Measurements from ENCODE around the gene SNX3. TPM values are rescaled to one million over a fixed set of nuclear protein-coding genes. Genes with fewer than 3 reads are reported as not detected.

Gene SNX3
- total RNA-seq, 1 experiment from 2014 or later, result 80.7 TPM

DNA sequence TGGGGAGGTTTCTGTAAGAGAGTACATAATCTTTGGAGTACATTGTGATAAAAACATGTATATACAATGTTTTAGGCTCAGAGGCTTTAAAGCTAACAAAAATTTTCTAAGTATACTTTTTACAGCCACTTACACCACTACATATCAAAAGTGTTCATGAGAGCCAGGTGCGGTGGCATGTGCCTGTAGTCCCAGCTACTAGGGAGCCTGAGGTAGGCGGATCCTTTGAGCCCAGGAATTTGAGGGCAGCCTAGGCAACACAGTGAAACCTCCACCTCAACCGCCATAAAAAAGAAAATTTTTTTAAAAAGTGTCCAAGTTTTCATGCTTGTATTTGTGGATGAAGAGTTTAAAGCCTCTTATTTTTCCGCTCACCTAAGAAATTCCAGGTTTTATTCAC, 22.5 kb downstream of the SNX3 start:
- DNase-seq, result no peak
- H3K23me2 ChIP-seq (ENCODE audit: insufficient read length, low read depth, low read length, poor library complexity, severe bottlenecking), result no peaks in the 10 kb centered on the region
- WGBS (ENCODE audit: extremely low coverage, insufficient read length, low lambda C conversion rate), result no CpG with 5 or more reads among the region's 4 CpGs
- TF ChIP-seq, protein P1, sequence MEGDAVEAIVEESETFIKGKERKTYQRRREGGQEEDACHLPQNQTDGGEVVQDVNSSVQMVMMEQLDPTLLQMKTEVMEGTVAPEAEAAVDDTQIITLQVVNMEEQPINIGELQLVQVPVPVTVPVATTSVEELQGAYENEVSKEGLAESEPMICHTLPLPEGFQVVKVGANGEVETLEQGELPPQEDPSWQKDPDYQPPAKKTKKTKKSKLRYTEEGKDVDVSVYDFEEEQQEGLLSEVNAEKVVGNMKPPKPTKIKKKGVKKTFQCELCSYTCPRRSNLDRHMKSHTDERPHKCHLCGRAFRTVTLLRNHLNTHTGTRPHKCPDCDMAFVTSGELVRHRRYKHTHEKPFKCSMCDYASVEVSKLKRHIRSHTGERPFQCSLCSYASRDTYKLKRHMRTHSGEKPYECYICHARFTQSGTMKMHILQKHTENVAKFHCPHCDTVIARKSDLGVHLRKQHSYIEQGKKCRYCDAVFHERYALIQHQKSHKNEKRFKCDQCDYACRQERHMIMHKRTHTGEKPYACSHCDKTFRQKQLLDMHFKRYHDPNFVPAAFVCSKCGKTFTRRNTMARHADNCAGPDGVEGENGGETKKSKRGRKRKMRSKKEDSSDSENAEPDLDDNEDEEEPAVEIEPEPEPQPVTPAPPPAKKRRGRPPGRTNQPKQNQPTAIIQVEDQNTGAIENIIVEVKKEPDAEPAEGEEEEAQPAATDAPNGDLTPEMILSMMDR (conservative IDR thresholded peaks at IDR 0.05), result no peak
- no peaks in the 10 kb centered on the region for H3K4me1 ChIP-seq (ENCODE audit: insufficient read depth, low read length)
- no peak overlapping the region for H2BK20ac ChIP-seq (ENCODE audit: low read depth, low read length, poor library complexity, severe bottlenecking)
- H3T11ph ChIP-seq (ENCODE audit: low read length), result no peak overlapping the region
- no peak overlapping the region for H3K27ac ChIP-seq (ENCODE audit: insufficient read length, low read depth, low read length)
- H4K8ac ChIP-seq (replicated peaks; ENCODE audit: insufficient read length, low read depth, low read length), result no peak overlapping the region
- no peak overlapping the region for H3K4ac ChIP-seq (ENCODE audit: low read depth, low read length)
- no peaks in the 10 kb centered on the region for H3K27me3 ChIP-seq (ENCODE audit: insufficient read depth, low read length)
- no peak overlapping the region for H3K4me3 Mint-ChIP-seq
- no peak overlapping the region for H3K9ac ChIP-seq (ENCODE audit: extremely low read depth, insufficient read length, low read length)
- H4K91ac ChIP-seq (ENCODE audit: insufficient read length, low read depth, low read length), result no peak overlapping the region
- no peak overlapping the region for H3K14ac ChIP-seq (ENCODE audit: insufficient read depth, low read length)
- H2BK5ac ChIP-seq (ENCODE audit: insufficient read length, low read length), result no peak overlapping the region
- H3K27me3 Mint-ChIP-seq (ENCODE audit: low read depth), result no peaks in the 10 kb centered on the region
- no peaks in the 10 kb centered on the region for H4K20me1 ChIP-seq (ENCODE audit: control insufficient read depth, insufficient read depth, insufficient read length)
- H3K23ac ChIP-seq (ENCODE audit: insufficient read length, low read depth, low read length), result no peak overlapping the region
- H3K27ac Mint-ChIP-seq, result no peak overlapping the region
- H2BK15ac ChIP-seq (ENCODE audit: low read depth, low read length), result no peak overlapping the region
- H3K4me2 ChIP-seq (ENCODE audit: insufficient read depth, insufficient read length, low read length), result no peak overlapping the region
- no peak overlapping the region for H2BK120ac ChIP-seq (ENCODE audit: low read depth, low read length, poor library complexity, severe bottlenecking)
- no peak overlapping the region for H3K18ac ChIP-seq (ENCODE audit: insufficient read length, low read depth, low read length)
- peaks cover 14 to 27% (median 23%) of the 10 kb centered on the region in 3 experiments for H3K36me3 Mint-ChIP-seq (ENCODE audit: insufficient read depth in 1 of 3, low read depth in 3 of 3)
- H3K56ac ChIP-seq (ENCODE audit: insufficient read length, low read depth, low read length), result no peak overlapping the region
- no peaks in the 10 kb centered on the region for H3K79me1 ChIP-seq (ENCODE audit: insufficient read depth, low read depth, low read length, poor library complexity, severe bottlenecking)
- H3K9me3 Mint-ChIP-seq, result peaks cover 3 to 10% of the 10 kb centered on the region in 2 experiments; a peak in 4 of 5 replicates
- H2AFZ ChIP-seq (ENCODE audit: low read length), result no peak overlapping the region
- H2BK12ac ChIP-seq (ENCODE audit: insufficient read length, low read depth, low read length), result no peak overlapping the region
- H4K5ac ChIP-seq (ENCODE audit: insufficient read length, low read depth, low read length), result no peak overlapping the region
- H2AK5ac ChIP-seq (ENCODE audit: insufficient read length, low read length), result no peak overlapping the region
- H3K4me1 Mint-ChIP-seq, result peaks cover 14 to 19% of the 10 kb centered on the region in 2 experiments
- H3K9me3 ChIP-seq (ENCODE audit: control insufficient read depth, low read depth, low read length), result no peaks in the 10 kb centered on the region
- 0 out of 2 replicates have a peak, but pooled peaks cover 3% of the 10 kb centered on the region for H3K79me2 ChIP-seq (ENCODE audit: insufficient read depth, low read length)

Measured in H9 (cell line).